HepG2 (cell line): Measurements from ENCODE around the gene DIS3L2.

Source experiments
- BHLHE40 ChIP-seq: IDR thresholded peaks from 2 replicates; pipeline ENCODE4 v1.6.1; 2011; ENCODE audit warnings: low read length, improper control_type of control experiment
- CHD2 ChIP-seq: IDR thresholded peaks from 2 replicates; pipeline ENCODE4 v1.6.1; 2011; ENCODE audit warnings: low read depth, low read length, improper control_type of control experiment
- CTCF ChIP-seq: sonication (generic); formaldehyde crosslinking; IDR thresholded peaks from 2 replicates; pipeline ENCODE4 v1.5.0; 2020; ENCODE audit warnings: mild to moderate bottlenecking, missing genetic modification reagents, moderate library complexity
- EP300 ChIP-seq, 3 experiments: sonication (generic) in 1 of 3; formaldehyde crosslinking in 1 of 3; IDR thresholded peaks; 2 replicates each; pipeline versions ENCODE4 v1.5.1 to v1.6.1; 2011 to 2020; ENCODE audit warnings: low read depth in 2 of 3, low read length in 2 of 3, borderline replicate concordance in 1 of 3, improper control_type of control experiment in 1 of 3, mild to moderate bottlenecking in 1 of 3, missing genetic modification reagents in 1 of 3, moderate library complexity in 1 of 3
- IRF2 ChIP-seq: IDR thresholded peaks from 2 replicates; pipeline ENCODE4 v1.6.1; 2018; ENCODE audit warnings: missing genetic modification reagents, missing compliant biosample characterization
- MXD1 ChIP-seq: sonication (generic); formaldehyde crosslinking; IDR thresholded peaks from 2 replicates; pipeline ENCODE4 v1.4.0; 2020; ENCODE audit warnings: mild to moderate bottlenecking, missing genetic modification reagents
- NFIB ChIP-seq: sonication (generic); formaldehyde crosslinking; IDR thresholded peaks from 2 replicates; pipeline ENCODE4 v1.9.0; 2021; ENCODE audit warnings: missing genetic modification reagents, mild to moderate bottlenecking, borderline replicate concordance
- NPAS2 ChIP-seq: sonication (generic); formaldehyde crosslinking; IDR thresholded peaks from 2 replicates; pipeline ENCODE4 v1.8.0; 2022; ENCODE audit warnings: mild to moderate bottlenecking, missing genetic modification reagents, borderline replicate concordance
- POLR2AphosphoS2 ChIP-seq: IDR thresholded peaks from 2 replicates; pipeline ENCODE4 v1.6.1; 2011; ENCODE audit warnings: low read depth, low read length, improper control_type of control experiment
- SIX1 ChIP-seq: sonication (generic); formaldehyde crosslinking; IDR thresholded peaks from 2 replicates; pipeline ENCODE4 v1.4.0; 2020; ENCODE audit warnings: missing genetic modification reagents, borderline replicate concordance
- SMYD3 ChIP-seq: sonication (generic); formaldehyde crosslinking; IDR thresholded peaks from 2 replicates; pipeline ENCODE4 v1.8.1; 2023; ENCODE audit warnings: mild to moderate bottlenecking, missing genetic modification reagents
- U2AF2 ChIP-seq: fragments of 200-400 bp; formaldehyde crosslinking; IDR thresholded peaks from 2 replicates; pipeline ENCODE4 v1.6.1; 2017; ENCODE audit warnings: low read depth, mild to moderate bottlenecking, low read length

GRCh38 chr2:232231554-232231953 is 270.0 kb downstream of the DIS3L2 start:
- TF ChIP-seq CHD2 (no peak), EP300 (IDR thresholded peaks at IDR 0.05; ENCODE audit: low read depth in 2 of 2, low read length in 2 of 2) (no peak), EP300 (CRISPR knock-in tag; IDR thresholded peaks at IDR 0.05; ENCODE audit: borderline replicate concordance) (no peak), SMYD3 (CRISPR knock-in tag) (no peak), IRF2 (no peak), POLR2AphosphoS2 (no peak), NPAS2 (CRISPR knock-in tag) (no peak), BHLHE40 (no peak), U2AF2 (no peak), MXD1 (CRISPR knock-in tag) (no peak), CTCF (CRISPR knock-in tag) (no peak), NFIB (CRISPR knock-in tag) (no peak), SIX1 (CRISPR knock-in tag) (no peak)
